ENCODE data around the gene BIN1.

GRCh38 chr2:127124426-127124825 lies 17.5 kb upstream of the BIN1 start:
- TF ChIP-seq POLR2AphosphoS5 (IDR thresholded peaks at IDR 0.05; ENCODE audit: low read depth, low read length): no peak
- TF ChIP-seq REST (IDR thresholded peaks at IDR 0.05; ENCODE audit: insufficient read depth in 1 of 2, low read depth in 2 of 2, low read length in 2 of 2): no peak
- no peak for TF ChIP-seq TAF1 (IDR thresholded peaks at IDR 0.05; ENCODE audit: borderline replicate concordance, insufficient read depth, low read length)
- no peak for TF ChIP-seq SIN3A (IDR thresholded peaks at IDR 0.05; ENCODE audit: borderline replicate concordance, insufficient read depth, low read length)
- no peak for TF ChIP-seq FOXP2 (optimal IDR thresholded peaks at IDR 0.05; ENCODE audit: borderline replicate concordance, extremely low read depth, extremely low read length, insufficient read depth)

Data from PFSK-1 (cell line).